MG63 (cell line): ENCODE measurements around the gene CDHR5. TPM values are rescaled to one million over a fixed set of nuclear protein-coding genes. Genes with fewer than 3 reads are reported as not detected.
"Not testable (repeated sequence)": the region's sequence is repeated elsewhere in the genome, so short reads cannot be mapped to it uniquely, and the experiment has no call there.

ENCODE experiments used
- DNase-seq: peaks from one replicate; pipeline ENCODE4 v3.0.0-alpha.2; 2020
- H3K27me3 ChIP-seq: fragments of 250-450 bp; sonication (Bioruptor Pico); 2 replicates; pipeline ENCODE4 v1.5.1; 2020; ENCODE audit warnings: mild to moderate bottlenecking, moderate library complexity
- H3K36me3 ChIP-seq: fragments of 250-450 bp; sonication (Bioruptor Pico); 2 replicates; pipeline ENCODE4 v1.5.1; 2020; ENCODE audit warnings: mild to moderate bottlenecking, moderate library complexity
- H3K4me3 ChIP-seq: fragments of 250-450 bp; sonication (Bioruptor Pico); 2 replicates; pipeline ENCODE4 v1.5.1; 2020; ENCODE audit warnings: mild to moderate bottlenecking, moderate library complexity
- H3K9me3 ChIP-seq: fragments of 250-450 bp; sonication (Bioruptor Pico); 2 replicates; pipeline ENCODE4 v1.5.1; 2020; ENCODE audit warnings: mild to moderate bottlenecking, moderate library complexity
- total RNA-seq: library from RNA; depleted of rRNA; stranded (reverse); fragments of >200 nt; shearing (Covaris generic); gene quantifications from 2 replicates; pipeline ENCODE4 v1.2.3, GENCODE V29; 2014; ENCODE audit warnings: low replicate concordance

The CDHR5 gene
- total RNA-seq, 1 experiment from 2014 or later, result not detected

DNA sequence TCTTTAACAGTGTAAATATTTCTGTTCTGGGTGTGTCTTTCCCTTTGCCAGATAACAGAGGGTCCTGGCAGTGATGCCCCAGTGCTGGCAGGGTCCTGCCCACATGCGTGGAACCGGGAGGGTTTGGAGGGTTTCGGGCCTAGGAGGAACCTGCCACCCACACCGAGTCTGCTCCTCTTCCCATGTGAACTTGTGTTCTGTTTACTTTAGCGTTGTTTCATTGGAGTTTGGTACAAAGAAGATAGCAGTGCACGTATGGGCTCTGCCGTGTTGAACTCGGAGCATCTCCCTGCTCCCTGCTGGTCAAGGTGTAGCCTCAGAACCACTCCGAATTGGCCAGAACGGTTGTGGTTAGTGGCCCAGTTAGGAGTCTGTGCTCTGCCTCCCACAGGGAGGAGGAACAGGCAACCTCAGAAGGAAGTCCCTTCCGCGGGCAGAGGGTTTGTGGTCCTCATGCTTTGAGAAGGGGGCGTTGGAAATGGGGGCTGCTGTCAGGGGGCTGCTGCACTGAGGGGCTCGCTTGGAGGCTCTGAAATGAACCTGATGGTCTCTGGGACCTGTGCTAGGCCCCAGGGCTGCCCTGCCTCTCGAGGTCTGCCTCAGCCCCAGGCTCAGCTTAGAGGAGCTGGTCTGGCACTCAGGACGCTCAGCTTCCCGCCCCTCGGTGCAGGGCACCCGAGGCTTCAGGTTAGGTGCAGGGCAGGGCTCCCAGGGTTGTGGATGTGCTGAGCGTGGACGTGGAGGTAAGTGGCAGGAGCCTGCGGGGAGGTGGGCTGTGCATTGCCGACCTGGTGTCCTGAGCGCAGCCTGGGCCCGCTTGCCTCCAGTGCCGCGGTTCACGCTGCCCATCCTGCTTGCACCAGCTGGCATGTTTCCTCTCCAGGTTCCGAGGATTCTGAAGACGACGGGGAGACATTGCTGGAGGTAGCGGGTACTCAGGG lies 38.1 kb downstream of the CDHR5 start:
- H3K9me3 ChIP-seq, result no peaks in the 10 kb centered on the region
- H3K36me3 ChIP-seq, result peaks cover 86% of the 10 kb centered on the region
- H3K4me3 ChIP-seq, result no peak overlapping the region
- no peaks in the 10 kb centered on the region for H3K27me3 ChIP-seq
- no peak for DNase-seq

DNA sequence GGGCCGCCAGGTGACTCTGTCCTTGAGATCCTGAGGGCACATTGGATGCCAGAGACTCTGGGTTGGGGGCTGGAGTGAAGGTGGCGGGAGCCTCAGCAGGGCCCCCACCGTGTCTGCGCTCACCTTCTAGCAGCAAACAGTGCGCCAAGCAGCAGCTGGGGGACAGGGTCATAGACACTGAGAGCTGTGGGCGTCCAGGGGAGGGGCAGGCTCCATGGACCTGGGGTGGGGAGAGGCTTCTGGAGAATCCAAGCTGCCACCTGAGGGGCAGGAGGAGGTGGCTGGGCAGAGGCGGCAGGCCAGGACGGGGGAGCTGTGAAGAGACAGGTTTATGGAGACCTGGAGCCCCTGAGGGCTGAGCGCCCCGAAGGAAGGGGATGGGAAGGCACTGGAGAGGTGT lies 40.5 kb downstream of the CDHR5 start:
- H3K4me3 ChIP-seq, result no peak overlapping the region
- no peaks in the 10 kb centered on the region for H3K27me3 ChIP-seq
- DNase-seq, result no peak
- peaks cover 86% of the 10 kb centered on the region for H3K36me3 ChIP-seq
- no peaks in the 10 kb centered on the region for H3K9me3 ChIP-seq

- no peak for DNase-seq
- Histone ChIP-seq H3K4me3 (no peak overlapping the region), H3K27me3 (no peaks in the 10 kb centered on the region), H3K9me3 (no peaks in the 10 kb centered on the region), H3K36me3 (peaks cover 83% of the 10 kb centered on the region)
These were observed 43.0 kb downstream of the CDHR5 start for GRCh38 chr11:581752-582151.

DNA sequence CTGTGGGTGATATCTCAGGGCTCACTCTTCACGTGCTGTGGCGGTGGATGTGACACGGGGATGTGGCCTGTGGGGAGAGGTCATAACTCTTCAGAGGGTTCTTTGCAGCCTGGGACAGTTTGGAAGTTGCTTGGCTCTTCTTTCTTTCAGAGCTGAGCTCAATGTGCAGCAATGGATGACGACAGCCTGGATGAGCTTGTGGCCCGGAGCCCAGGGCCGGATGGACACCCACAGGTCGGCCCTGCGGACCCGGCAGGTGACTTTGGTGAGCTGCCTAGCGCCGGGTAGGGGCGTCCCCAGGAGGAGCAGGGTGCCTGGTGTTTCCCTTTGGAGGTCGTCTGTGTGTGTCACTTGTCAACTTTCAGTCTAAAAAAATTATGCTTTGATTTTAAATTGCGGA lies 43.4 kb downstream of the CDHR5 start:
- H3K4me3 ChIP-seq, result no peak overlapping the region

DNA sequence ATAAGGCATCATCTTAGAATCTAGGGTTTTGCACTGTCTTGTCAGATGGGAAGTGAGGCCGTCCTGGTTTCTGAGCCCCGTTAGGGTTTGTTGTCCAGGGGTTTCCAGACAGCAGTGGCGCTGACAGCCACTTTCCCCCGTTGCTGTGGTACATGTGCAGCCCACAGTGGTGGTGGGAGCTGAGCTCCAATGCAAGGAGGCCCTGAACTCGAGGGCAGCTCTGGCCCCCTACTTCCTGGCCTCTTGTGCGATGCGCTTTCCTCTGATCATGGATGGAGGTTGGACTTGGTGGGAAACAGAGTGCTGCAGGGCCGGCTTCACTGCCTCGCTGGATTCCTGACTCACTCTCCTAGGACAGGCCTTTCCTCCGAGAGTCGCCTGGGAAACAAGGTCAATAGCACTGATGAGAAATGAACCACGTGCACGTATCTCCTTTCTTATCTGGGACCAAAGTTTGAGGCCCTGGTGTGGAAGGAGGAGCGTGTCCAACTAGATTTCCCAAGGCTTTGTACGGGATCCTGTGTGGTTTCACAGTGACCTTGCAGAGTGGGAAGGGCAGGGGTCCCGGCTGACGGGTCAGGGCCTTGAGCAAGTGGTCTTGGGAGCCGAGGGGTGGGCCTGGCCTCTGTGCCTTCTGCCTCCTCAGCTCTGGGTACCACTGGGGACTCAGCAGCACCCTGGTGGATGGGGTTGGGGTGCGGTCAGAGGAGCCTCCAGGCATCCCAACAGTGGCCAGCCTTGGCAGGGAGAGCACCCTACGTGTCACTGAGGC lies 44.7 kb downstream of the CDHR5 start:
- Histone ChIP-seq H3K36me3 (peaks cover 72% of the 10 kb centered on the region), H3K4me3 (no peak overlapping the region), H3K9me3 (peaks cover 2% of the 10 kb centered on the region; the same call in 1 of the 2 replicates), H3K27me3 (no peaks in the 10 kb centered on the region)
- no peak for DNase-seq

More for the DNA sequence above, 43.4 kb downstream of the CDHR5 start:
- no peaks in the 10 kb centered on the region for H3K9me3 ChIP-seq
- H3K27me3 ChIP-seq, result no peaks in the 10 kb centered on the region
- peaks cover 79% of the 10 kb centered on the region for H3K36me3 ChIP-seq
- no peak for DNase-seq

- H3K4me3 ChIP-seq, result peak overlapping the region; percentile 100
- DNase-seq, result no peak
- H3K27me3 ChIP-seq, result no peaks in the 10 kb centered on the region
- H3K9me3 ChIP-seq, result peaks cover 2% of the 10 kb centered on the region; the same call in 1 of the 2 replicates
- peaks cover 61% of the 10 kb centered on the region for H3K36me3 ChIP-seq
These were observed 46.3 kb downstream of the CDHR5 start for GRCh38 chr11:578276-579035.

DNA sequence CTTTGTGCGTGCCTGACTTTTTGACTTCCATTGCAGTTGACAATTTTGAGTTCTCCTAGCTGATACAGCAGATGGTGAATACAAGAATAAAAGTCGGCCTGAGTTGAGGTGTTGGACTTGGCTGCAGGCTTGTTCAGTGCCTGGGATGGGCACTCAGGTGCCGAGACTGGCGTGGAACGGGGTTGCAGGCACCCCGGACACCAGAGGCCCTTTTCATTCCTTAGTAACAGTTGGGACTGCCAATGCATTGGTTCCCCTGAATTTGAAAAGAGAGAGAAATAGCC lies 47.2 kb downstream of the CDHR5 start:
- H3K9me3 ChIP-seq, result peaks cover 2% of the 10 kb centered on the region; the same call in 1 of the 2 replicates
- peak overlapping the region; percentile 100 for H3K4me3 ChIP-seq
- DNase-seq, result no peak
- no peaks in the 10 kb centered on the region for H3K27me3 ChIP-seq
- H3K36me3 ChIP-seq, result peaks cover 52% of the 10 kb centered on the region

- H3K9me3 ChIP-seq, result peaks cover 2% of the 10 kb centered on the region; the same call in 1 of the 2 replicates
- DNase-seq, result no peak
- H3K27me3 ChIP-seq, result no peaks in the 10 kb centered on the region
- H3K36me3 ChIP-seq, result peaks cover 46% of the 10 kb centered on the region
- peak overlapping the region; percentile 100 for H3K4me3 ChIP-seq
These were observed 47.7 kb downstream of the CDHR5 start for GRCh38 chr11:576811-577610.

- Histone ChIP-seq H3K9me3 (peaks cover 2% of the 10 kb centered on the region; the same call in 1 of the 2 replicates), H3K36me3 (peaks cover 38% of the 10 kb centered on the region), H3K4me3 (peak within 1 kb of the TSS; percentile 100), H3K27me3 (no peaks in the 10 kb centered on the region)
- peak; percentile 96 for DNase-seq
These were observed 48.6 kb downstream of the CDHR5 start, which contains the start of gene PHRF1 for GRCh38 chr11:575996-576768. TSS of gene PHRF1 (plus strand) at chr11:576470. CDS start at chr11:581513, 5,043 bp downstream.

- H3K36me3 ChIP-seq, result peaks cover 34% of the 10 kb centered on the region
- peak overlapping the region; percentile 80 for H3K4me3 ChIP-seq
- H3K9me3 ChIP-seq, result peaks cover 2% of the 10 kb centered on the region; the same call in 1 of the 2 replicates
- DNase-seq, result peak; percentile 56
- H3K27me3 ChIP-seq, result no peaks in the 10 kb centered on the region
These were observed 49.3 kb downstream of the CDHR5 start for GRCh38 chr11:575313-575995.

- Histone ChIP-seq H3K36me3 (peaks cover 27% of the 10 kb centered on the region), H3K4me3 (peak overlapping the region; percentile 80), H3K27me3 (no peaks in the 10 kb centered on the region), H3K9me3 (peaks cover 2% of the 10 kb centered on the region; the same call in 1 of the 2 replicates)
- no peak for DNase-seq
These were observed 50.0 kb downstream of the CDHR5 start for GRCh38 chr11:574632-575312.

DNA sequence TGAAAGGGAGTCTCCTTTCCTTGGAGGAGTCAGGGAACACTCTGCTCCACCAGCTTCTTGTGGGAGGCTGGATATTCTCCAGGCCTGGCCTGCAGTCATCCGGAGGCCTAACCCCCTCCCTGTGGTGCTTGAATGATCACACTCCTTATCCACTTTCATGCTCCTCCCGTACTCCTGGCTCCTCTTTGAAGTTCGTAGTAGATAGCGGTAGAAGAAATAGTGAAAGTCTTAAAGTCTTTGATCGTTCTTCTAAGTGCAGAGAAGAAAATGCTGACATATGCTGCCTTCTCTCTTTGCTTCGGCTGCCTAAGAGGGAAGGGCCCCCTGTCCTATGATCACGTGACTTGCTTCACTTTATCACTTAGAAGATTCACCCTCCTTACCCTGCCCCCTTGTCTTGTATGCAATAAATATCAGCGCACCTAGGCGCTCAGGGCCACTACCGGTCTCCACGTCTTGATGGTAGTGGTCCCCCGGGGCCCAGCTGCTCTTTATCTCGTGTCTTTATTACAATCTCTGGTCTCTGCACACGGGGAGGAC lies 50.7 kb downstream of the CDHR5 start:
- DNase-seq, H3K27me3 ChIP-seq, H3K4me3 ChIP-seq, H3K9me3 ChIP-seq: not testable (repeated sequence)
- peaks cover 21% of the 10 kb centered on the region for H3K36me3 ChIP-seq

DNA sequence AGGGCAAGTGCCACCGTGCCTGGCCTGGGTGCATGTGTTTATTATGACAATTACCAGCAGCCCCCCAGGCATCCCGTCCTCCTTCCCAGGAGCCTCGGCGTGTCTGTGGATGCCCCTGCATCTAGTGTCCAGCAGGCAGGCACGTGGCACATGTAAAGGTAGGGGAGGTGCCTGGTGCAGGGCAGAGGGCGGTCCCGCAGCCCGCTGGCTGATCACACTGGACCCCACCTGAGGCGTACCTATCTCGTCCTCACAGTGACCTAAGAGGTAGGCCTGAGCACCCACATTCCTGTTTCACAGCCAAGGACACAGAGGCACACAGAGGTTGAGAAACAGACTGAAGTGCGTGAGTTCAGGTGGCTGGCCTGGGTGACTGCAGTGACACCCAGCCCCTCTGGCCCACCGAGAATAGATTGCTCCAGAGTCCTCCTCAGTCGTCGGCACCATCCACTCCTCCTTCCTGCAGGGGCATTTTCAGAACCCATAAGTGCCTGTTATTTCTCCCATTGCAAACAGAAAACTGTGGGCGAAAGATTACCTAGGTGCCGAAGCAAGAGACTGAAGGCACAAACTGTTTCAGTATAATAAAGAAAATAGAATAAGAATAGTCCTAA lies 51.5 kb downstream of the CDHR5 start:
- peaks cover 15% of the 10 kb centered on the region for H3K36me3 ChIP-seq
- no peaks in the 10 kb centered on the region for H3K27me3 ChIP-seq
- H3K4me3 ChIP-seq, result no peak overlapping the region
- H3K9me3 ChIP-seq, result peaks cover 2% of the 10 kb centered on the region; the same call in 1 of the 2 replicates
- no peak for DNase-seq

GRCh38 chr11:571802-572185 lies 53.0 kb downstream of the CDHR5 start:
- H3K9me3 ChIP-seq, result peaks cover 2% of the 10 kb centered on the region; the same call in 1 of the 2 replicates
- H3K4me3 ChIP-seq, result no peak overlapping the region
- DNase-seq, result no peak
- H3K27me3 ChIP-seq, result no peaks in the 10 kb centered on the region
- peaks cover under 1% of the 10 kb centered on the region for H3K36me3 ChIP-seq
